HEK293 (cell line): ENCODE measurements around the gene UBQLN1.

Experiments
- CTCF ChIA-PET: fragments of 350-600 bp; formaldehyde crosslinking; extraction: SDS; loops from one replicate; lab custom pipeline; 2021; ENCODE audit warnings: antibody characterized with exemption; lab: Yijun Ruan, JAX
- POLR2A ChIA-PET: fragments of 300-600 bp; formaldehyde crosslinking; extraction: SDS; loops from one replicate; lab custom pipeline; 2020; ENCODE audit warnings: antibody characterized with exemption, inconsistent platforms; lab: Yijun Ruan, JAX
- H3K27ac ChIP-seq: fragments of 200-500 bp; sonication (Bioruptor generic); 2 replicates; pipeline ENCODE4 v1.5.1; 2014; ENCODE audit warnings: low read depth, low read length, control low read depth, inconsistent platforms; ENCODE audit errors: extremely low read depth
- H3K36me3 ChIP-seq, 2 experiments: fragments of 200-500 bp in 1 of 2; sonication (Bioruptor generic) in 1 of 2; 1 replicate in 1 of 2; 2 replicates in 1 of 2; pipeline ENCODE4 v1.5.1; 2014 to 2017; ENCODE audit warnings: inconsistent platforms in 2 of 2, low read length in 2 of 2; ENCODE audit not compliant: control insufficient read depth in 2 of 2, insufficient read depth in 1 of 2
- H3K4me1 ChIP-seq: fragments of 200-500 bp; sonication (Bioruptor generic); 2 replicates; pipeline ENCODE4 v1.5.1; 2014; ENCODE audit warnings: mild to moderate bottlenecking, low read length, inconsistent platforms; ENCODE audit not compliant: control insufficient read depth, insufficient read depth
- H3K4me3 ChIP-seq: 2 replicates; pipeline ENCODE4 v1.5.1; 2011; ENCODE audit warnings: low read depth, mild to moderate bottlenecking, control low read depth, low read length, moderate library complexity
- H3K9me3 ChIP-seq: fragments of 200-500 bp; sonication (Bioruptor generic); 2 replicates; pipeline ENCODE4 v1.5.1; 2014; ENCODE audit warnings: low read depth, low read length, inconsistent platforms; ENCODE audit not compliant: control insufficient read depth, insufficient read depth
- EGR2 ChIP-seq: fragments of 450-650 bp; formaldehyde crosslinking; IDR thresholded peaks from 2 replicates; pipeline ENCODE4 v1.5.1; 2016; ENCODE audit warnings: low read depth, missing biosample characterization, missing genetic modification characterization
- GFI1B ChIP-seq: fragments of 450-650 bp; formaldehyde crosslinking; IDR thresholded peaks from 2 replicates; pipeline ENCODE4 v1.5.1; 2016; ENCODE audit warnings: missing biosample characterization, missing genetic modification characterization
- GLIS2 ChIP-seq: fragments of 450-650 bp; formaldehyde crosslinking; IDR thresholded peaks from 2 replicates; pipeline ENCODE4 v1.5.1; 2016; ENCODE audit warnings: missing biosample characterization, missing genetic modification characterization
- REPIN1 ChIP-seq: fragments of 450-650 bp; formaldehyde crosslinking; IDR thresholded peaks from 2 replicates; pipeline ENCODE4 v1.5.1; 2017; ENCODE audit warnings: missing biosample characterization, missing genetic modification characterization, low read depth
- SP7 ChIP-seq: fragments of 450-650 bp; formaldehyde crosslinking; IDR thresholded peaks from 2 replicates; pipeline ENCODE4 v1.5.1; 2016; ENCODE audit warnings: missing biosample characterization, missing genetic modification characterization
- TCF7L2 ChIP-seq: IDR thresholded peaks from 2 replicates; pipeline ENCODE4 v1.6.1; 2011; ENCODE audit warnings: low read depth, mild to moderate bottlenecking, inconsistent platforms, low read length, moderate library complexity, borderline replicate concordance
- TSHZ1 ChIP-seq: fragments of 450-650 bp; formaldehyde crosslinking; IDR thresholded peaks from 2 replicates; pipeline ENCODE4 v1.5.1; 2016; ENCODE audit warnings: missing biosample characterization, missing genetic modification characterization, borderline replicate concordance
- ZNF174 ChIP-seq: fragments of 450-650 bp; formaldehyde crosslinking; IDR thresholded peaks from 2 replicates; pipeline ENCODE4 v1.5.0; 2017; ENCODE audit warnings: missing biosample characterization, mild to moderate bottlenecking, missing genetic modification characterization
- ZNF175 ChIP-seq: fragments of 450-650 bp; formaldehyde crosslinking; IDR thresholded peaks from 2 replicates; pipeline ENCODE4 v1.5.1; 2016; ENCODE audit warnings: missing biosample characterization, missing genetic modification characterization
- ZNF214 ChIP-seq: fragments of 450-650 bp; formaldehyde crosslinking; IDR thresholded peaks from 2 replicates; pipeline ENCODE4 v1.5.1; 2017; ENCODE audit warnings: missing biosample characterization, mild to moderate bottlenecking, missing genetic modification characterization, borderline replicate concordance
- ZNF274 ChIP-seq, 2 experiments: fragments of 200-500 bp in 1 of 2; fragments of 450-650 bp in 1 of 2; sonication (Bioruptor generic) in 1 of 2; formaldehyde crosslinking in 1 of 2; IDR thresholded peaks; 2 replicates each; pipeline versions ENCODE4 v1.5.1 to v1.6.1; 2014 to 2016; ENCODE audit warnings: borderline replicate concordance in 1 of 2, inconsistent platforms in 1 of 2, low read length in 1 of 2, missing biosample characterization in 1 of 2, missing genetic modification characterization in 1 of 2
- ZNF394 ChIP-seq: fragments of 450-650 bp; formaldehyde crosslinking; IDR thresholded peaks from 2 replicates; pipeline ENCODE4 v1.5.1; 2016; ENCODE audit warnings: missing biosample characterization, missing genetic modification characterization, mild to moderate bottlenecking, moderate library complexity, borderline replicate concordance
- ZNF473 ChIP-seq: fragments of 450-650 bp; formaldehyde crosslinking; IDR thresholded peaks from 2 replicates; pipeline ENCODE4 v1.5.1; 2017; ENCODE audit warnings: missing biosample characterization, missing genetic modification characterization
- ZNF514 ChIP-seq: fragments of 450-650 bp; formaldehyde crosslinking; IDR thresholded peaks from 2 replicates; pipeline ENCODE4 v1.5.1; 2016; ENCODE audit warnings: missing biosample characterization, missing genetic modification characterization
- ZNF518A ChIP-seq: fragments of 450-650 bp; formaldehyde crosslinking; conservative IDR thresholded peaks from 2 replicates; pipeline ENCODE4 v1.5.1; 2016; ENCODE audit warnings: low read depth, missing biosample characterization, missing genetic modification characterization
- ZNF529 ChIP-seq: fragments of 450-650 bp; formaldehyde crosslinking; IDR thresholded peaks from 2 replicates; pipeline ENCODE4 v1.5.1; 2017; ENCODE audit warnings: missing genetic modification characterization, missing biosample characterization; ENCODE audit not compliant: insufficient replicate concordance
- ZNF549 ChIP-seq: fragments of 450-650 bp; IDR thresholded peaks from 2 replicates; pipeline ENCODE4 v1.5.1; 2018; ENCODE audit warnings: missing biosample characterization, missing genetic modification characterization, mild to moderate bottlenecking, inconsistent platforms, moderate library complexity
- ZNF621 ChIP-seq: fragments of 450-650 bp; formaldehyde crosslinking; IDR thresholded peaks from 2 replicates; pipeline ENCODE4 v1.5.1; 2017; ENCODE audit warnings: missing biosample characterization, missing genetic modification characterization
- ZNF624 ChIP-seq: fragments of 450-650 bp; formaldehyde crosslinking; IDR thresholded peaks from 2 replicates; pipeline ENCODE4 v1.5.1; 2017; ENCODE audit warnings: missing biosample characterization, missing genetic modification characterization
- ZNF76 ChIP-seq: fragments of 450-650 bp; formaldehyde crosslinking; IDR thresholded peaks from 2 replicates; pipeline ENCODE4; 2016; ENCODE audit warnings: low read depth, missing biosample characterization, missing genetic modification characterization, borderline replicate concordance

Gene UBQLN1

GRCh38 chr9:83633676-83634075, 74.1 kb downstream of the UBQLN1 start:
- H3K27ac ChIP-seq, result no peak overlapping the region
- no peaks in the 10 kb centered on the region for H3K9me3 ChIP-seq
- POLR2A ChIA-PET, result no interaction called here
- peaks cover 0 to 4% of the 10 kb centered on the region in 2 experiments; a peak in 1 of 3 replicates for H3K36me3 ChIP-seq
- no peak overlapping the region for H3K4me3 ChIP-seq
- TF ChIP-seq EGR2 (tag by site-specific recombination) (no peak), ZNF274 (IDR thresholded peaks at IDR 0.05; ENCODE audit: low read length) (no peak), ZNF274 (tag by site-specific recombination; IDR thresholded peaks at IDR 0.05; ENCODE audit: borderline replicate concordance) (no peak), ZNF214 (tag by site-specific recombination) (no peak), TSHZ1 (tag by site-specific recombination) (no peak), ZNF473 (no peak), TCF7L2 (no peak), ZNF514 (no peak), ZNF529 (tag by site-specific recombination) (no peak), REPIN1 (tag by site-specific recombination) (no peak), ZNF76 (tag by site-specific recombination) (no peak), ZNF174 (tag by site-specific recombination) (no peak), ZNF624 (tag by site-specific recombination) (no peak), GLIS2 (tag by site-specific recombination) (no peak), ZNF175 (tag by site-specific recombination) (no peak), ZNF621 (tag by site-specific recombination) (no peak), GFI1B (tag by site-specific recombination) (no peak), ZNF394 (tag by site-specific recombination) (no peak), ZNF518A (tag by site-specific recombination) (no peak), SP7 (no peak), ZNF549 (tag by site-specific recombination) (no peak)
- TF ChIP-seq, all 188 proteins: peak for 0
- CTCF ChIA-PET, result interaction anchor here (1.4 to 1.5 kb wide), 2 partner anchors 15 to 299 kb away, joined by 3 to 4 read pairs; no protein-coding TSS in a partner anchor
- H3K4me1 ChIP-seq, result peaks cover 9% of the 10 kb centered on the region
